WTC11 (cell line): ENCODE measurements around the gene PHF12.

Source experiments
- CTCF ChIP-seq: fragments of 200-600 bp; IDR thresholded peaks from 2 replicates; pipeline ENCODE4 v1.8.0; 2022; ENCODE audit warnings: antibody characterized with exemption
- ETV6 ChIP-seq: sonication (generic); formaldehyde crosslinking; IDR thresholded peaks from 2 replicates; pipeline ENCODE4 v1.8.1; 2022; ENCODE audit warnings: mild to moderate bottlenecking, missing genetic modification reagents

GRCh38 chr17:28950752-28951427 is 428 bp downstream of the PHF12 start:
- TF ChIP-seq ETV6 (CRISPR knock-in tag) (no peak), CTCF (no peak)
